ENCODE results near the gene ANKRD39. TPM values are rescaled to one million over a fixed set of nuclear protein-coding genes. Genes with fewer than 3 reads are reported as not detected.
"Not testable (repeated sequence)": the region's sequence is repeated elsewhere in the genome, so short reads cannot be mapped to it uniquely, and the experiment has no call there.

Gene ANKRD39
- total RNA-seq, 6 donors from 2014 or later, result 7.1 to 13.6 (median 11.3) TPM

GRCh38 chr2:96866586-96866985 lies 8.8 kb upstream of the ANKRD39 start:
- peak overlapping the region; percentile 8 to 98 (median 94) for H3K27ac ChIP-seq

GRCh38 chr2:96866149-96866548 lies 8.3 kb upstream of the ANKRD39 start:
- WGBS, 2 donors, result 65% methylated on average over 8 of the region's 14 CpGs; no CpG with 5 or more reads in 1 of the 2 donors
- TF ChIP-seq POLR2AphosphoS5 (IDR thresholded peaks at IDR 0.05) (no peak), EP300 (IDR thresholded peaks at IDR 0.05) (no peak), POLR2A (IDR thresholded peaks at IDR 0.05) (no peak), CTCF (IDR thresholded peaks at IDR 0.05) (no peak)
- Histone ChIP-seq H3K4me3 (peak overlapping the region in 1 of 4 donors; percentile 66), H3K36me3 (peaks cover 19 to 55% (median 44%) of the 10 kb centered on the region in 4 donors), H3K27me3 (peaks cover 0 to 8% (median 0%) of the 10 kb centered on the region in 4 donors), H3K27ac (peak overlapping the region; percentile 8 to 98 (median 94)), H3K9me3 (no peaks in the 10 kb centered on the region), H3K4me1 (peaks cover 38 to 60% (median 44%) of the 10 kb centered on the region in 4 donors)
- ATAC-seq (ENCODE audit: low FRiP score in 2 of 2) (no peak), DNase-seq (peak in 1 of 2 donors; percentile 54)

More at GRCh38 chr2:96866586-96866985, 8.8 kb upstream of the ANKRD39 start:
- ATAC-seq (ENCODE audit: low FRiP score in 2 of 2) (no peak), DNase-seq (peak in 1 of 2 donors; percentile 64)
- Histone ChIP-seq H3K36me3 (peaks cover 19 to 50% (median 40%) of the 10 kb centered on the region in 4 donors), H3K9me3 (no peaks in the 10 kb centered on the region), H3K4me3 (peak overlapping the region in 2 of 4 donors; percentile 66 to 95), H3K4me1 (peaks cover 39 to 62% (median 44%) of the 10 kb centered on the region in 4 donors), H3K27me3 (peaks cover 0 to 8% (median 0%) of the 10 kb centered on the region in 4 donors)
- TF ChIP-seq CTCF (IDR thresholded peaks at IDR 0.05), result no peak
- peak; percentile 34 to 44 for TF ChIP-seq POLR2AphosphoS5 (IDR thresholded peaks at IDR 0.05)
- WGBS, 2 donors, result 34% methylated on average over 6 of the region's 8 CpGs; no CpG with 5 or more reads in 1 of the 2 donors

- Histone ChIP-seq H3K4me1 (peaks cover 33 to 58% (median 39%) of the 10 kb centered on the region in 4 donors), H3K27me3 (peaks cover 0 to 8% (median 0%) of the 10 kb centered on the region in 4 donors), H3K36me3 (peaks cover 19 to 60% (median 49%) of the 10 kb centered on the region in 4 donors), H3K4me3 (no peak overlapping the region), H3K27ac (peak overlapping the region in 2 of 4 donors; percentile 96 to 98), H3K9me3 (no peaks in the 10 kb centered on the region)
- DNase-seq (no peak), ATAC-seq (ENCODE audit: low FRiP score in 2 of 2) (no peak)
- 87 to 92% methylated on average over 16 of the region's 16 CpGs for WGBS, 2 donors
- TF ChIP-seq EP300 (IDR thresholded peaks at IDR 0.05) (no peak), POLR2AphosphoS5 (IDR thresholded peaks at IDR 0.05) (no peak), POLR2A (IDR thresholded peaks at IDR 0.05) (no peak)
Observed at GRCh38 chr2:96865654-96866053, 7.8 kb upstream of the ANKRD39 start.

- no peaks in the 10 kb centered on the region for H3K9me3 ChIP-seq
- H3K27me3 ChIP-seq, result peaks cover 0 to 2% (median 0%) of the 10 kb centered on the region in 4 donors
- peaks cover 34 to 58% (median 36%) of the 10 kb centered on the region in 4 donors for H3K4me1 ChIP-seq
- peak overlapping the region in 2 of 4 donors; percentile 15 to 64 for H3K27ac ChIP-seq
- H3K4me3 ChIP-seq, result no peak overlapping the region
- peaks cover 19 to 67% (median 55%) of the 10 kb centered on the region in 4 donors for H3K36me3 ChIP-seq
- 79 to 85% methylated on average over 10 to 24 of the region's 25 CpGs for WGBS, 2 donors
- no peak for ATAC-seq (ENCODE audit: low FRiP score in 2 of 2)
- peak; percentile 73 to 82 for DNase-seq
- no peak for TF ChIP-seq EP300 (IDR thresholded peaks at IDR 0.05)
- TF ChIP-seq POLR2A (IDR thresholded peaks at IDR 0.05), result no peak
- peak in 2 of 6 experiments; percentile 6 to 10 for TF ChIP-seq CTCF (IDR thresholded peaks at IDR 0.05)
- no peak for TF ChIP-seq POLR2AphosphoS5 (IDR thresholded peaks at IDR 0.05)
Observed at GRCh38 chr2:96864343-96865091, 6.7 kb upstream of the ANKRD39 start.

GRCh38 chr2:96863575-96864342 lies 5.9 kb upstream of the ANKRD39 start:
- Histone ChIP-seq H3K27me3 (no peaks in the 10 kb centered on the region), H3K9me3 (no peaks in the 10 kb centered on the region), H3K36me3 (peaks cover 19 to 67% (median 55%) of the 10 kb centered on the region in 4 donors), H3K4me1 (peaks cover 36 to 64% (median 43%) of the 10 kb centered on the region in 4 donors), H3K27ac (no peak overlapping the region), H3K4me3 (no peak overlapping the region)
- no peak for ATAC-seq (ENCODE audit: low FRiP score in 2 of 2)
- TF ChIP-seq POLR2AphosphoS5 (IDR thresholded peaks at IDR 0.05) (no peak), CTCF (IDR thresholded peaks at IDR 0.05) (no peak), POLR2A (IDR thresholded peaks at IDR 0.05) (no peak), EP300 (IDR thresholded peaks at IDR 0.05) (no peak)
- DNase-seq, result peak in 1 of 2 donors; percentile 57
- WGBS, 2 donors, result 90 to 91% methylated on average over 13 to 15 of the region's 19 CpGs

GRCh38 chr2:96863056-96863455 lies 5.2 kb upstream of the ANKRD39 start:
- not testable (repeated sequence) for H3K9me3 ChIP-seq; DNase-seq; ATAC-seq (ENCODE audit: low FRiP score in 2 of 2); H3K27me3 ChIP-seq; H3K27ac ChIP-seq; H3K4me3 ChIP-seq
- Histone ChIP-seq H3K4me1 (peaks cover 35 to 62% (median 44%) of the 10 kb centered on the region in 4 donors), H3K36me3 (peaks cover 19 to 67% (median 55%) of the 10 kb centered on the region in 4 donors)
- WGBS, 2 donors, result 64 to 75% methylated on average over 4 of the region's 4 CpGs
